GM10266 (cell line): ENCODE data around the gene TMEM38B.

Experiments
- DNase-seq: peaks from one replicate; pipeline ENCODE4 v3.0.0; 2012; ENCODE audit errors: extremely low spot score
- TF ChIP-seq, protein P1 (sequence below): IDR thresholded peaks from 2 replicates; pipeline ENCODE4 v1.5.1; 2012; ENCODE audit warnings: mild to moderate bottlenecking, low read depth; ENCODE audit not compliant: control insufficient read depth, insufficient read depth; ENCODE audit errors: missing control alignments

The TMEM38B gene, protein sequence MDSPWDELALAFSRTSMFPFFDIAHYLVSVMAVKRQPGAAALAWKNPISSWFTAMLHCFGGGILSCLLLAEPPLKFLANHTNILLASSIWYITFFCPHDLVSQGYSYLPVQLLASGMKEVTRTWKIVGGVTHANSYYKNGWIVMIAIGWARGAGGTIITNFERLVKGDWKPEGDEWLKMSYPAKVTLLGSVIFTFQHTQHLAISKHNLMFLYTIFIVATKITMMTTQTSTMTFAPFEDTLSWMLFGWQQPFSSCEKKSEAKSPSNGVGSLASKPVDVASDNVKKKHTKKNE

DNA sequence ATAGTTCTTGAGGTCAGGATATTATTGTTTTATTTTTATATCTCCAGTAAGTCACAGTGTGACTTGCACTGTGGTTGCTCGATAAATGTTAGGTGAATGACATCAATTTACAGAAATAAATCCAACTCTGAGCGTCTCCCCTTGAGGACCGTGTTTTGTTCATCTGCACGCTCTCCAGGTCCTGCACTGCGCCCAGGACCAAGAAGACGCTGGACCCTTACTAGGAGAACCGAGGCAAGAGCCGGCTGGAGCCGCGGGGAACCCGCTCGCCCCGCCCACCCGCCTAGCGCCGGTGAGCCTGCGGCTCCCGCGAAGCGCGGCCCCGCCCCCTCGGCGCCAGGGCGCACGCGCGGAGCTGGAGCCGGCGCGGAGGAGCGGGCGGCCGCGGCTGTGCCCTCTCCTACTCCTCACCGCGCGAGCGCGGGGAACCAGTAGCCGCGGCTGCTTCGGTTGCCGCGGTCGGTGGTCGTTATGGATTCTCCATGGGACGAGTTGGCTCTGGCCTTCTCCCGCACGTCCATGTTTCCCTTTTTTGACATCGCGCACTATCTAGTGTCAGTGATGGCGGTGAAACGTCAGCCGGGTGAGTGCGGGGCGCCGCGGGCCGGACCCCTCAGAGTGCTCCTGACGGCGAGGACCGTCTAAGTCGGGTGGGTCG, at the start of gene TMEM38B:
Gene TMEM38B (plus strand): TSS at position 352 of the 658 bp plus-strand sequence. CDS start 120 bp downstream, at position 472.
- TF ChIP-seq, protein P1, sequence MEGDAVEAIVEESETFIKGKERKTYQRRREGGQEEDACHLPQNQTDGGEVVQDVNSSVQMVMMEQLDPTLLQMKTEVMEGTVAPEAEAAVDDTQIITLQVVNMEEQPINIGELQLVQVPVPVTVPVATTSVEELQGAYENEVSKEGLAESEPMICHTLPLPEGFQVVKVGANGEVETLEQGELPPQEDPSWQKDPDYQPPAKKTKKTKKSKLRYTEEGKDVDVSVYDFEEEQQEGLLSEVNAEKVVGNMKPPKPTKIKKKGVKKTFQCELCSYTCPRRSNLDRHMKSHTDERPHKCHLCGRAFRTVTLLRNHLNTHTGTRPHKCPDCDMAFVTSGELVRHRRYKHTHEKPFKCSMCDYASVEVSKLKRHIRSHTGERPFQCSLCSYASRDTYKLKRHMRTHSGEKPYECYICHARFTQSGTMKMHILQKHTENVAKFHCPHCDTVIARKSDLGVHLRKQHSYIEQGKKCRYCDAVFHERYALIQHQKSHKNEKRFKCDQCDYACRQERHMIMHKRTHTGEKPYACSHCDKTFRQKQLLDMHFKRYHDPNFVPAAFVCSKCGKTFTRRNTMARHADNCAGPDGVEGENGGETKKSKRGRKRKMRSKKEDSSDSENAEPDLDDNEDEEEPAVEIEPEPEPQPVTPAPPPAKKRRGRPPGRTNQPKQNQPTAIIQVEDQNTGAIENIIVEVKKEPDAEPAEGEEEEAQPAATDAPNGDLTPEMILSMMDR = no peak
- DNase-seq = peak; percentile 93

DNA sequence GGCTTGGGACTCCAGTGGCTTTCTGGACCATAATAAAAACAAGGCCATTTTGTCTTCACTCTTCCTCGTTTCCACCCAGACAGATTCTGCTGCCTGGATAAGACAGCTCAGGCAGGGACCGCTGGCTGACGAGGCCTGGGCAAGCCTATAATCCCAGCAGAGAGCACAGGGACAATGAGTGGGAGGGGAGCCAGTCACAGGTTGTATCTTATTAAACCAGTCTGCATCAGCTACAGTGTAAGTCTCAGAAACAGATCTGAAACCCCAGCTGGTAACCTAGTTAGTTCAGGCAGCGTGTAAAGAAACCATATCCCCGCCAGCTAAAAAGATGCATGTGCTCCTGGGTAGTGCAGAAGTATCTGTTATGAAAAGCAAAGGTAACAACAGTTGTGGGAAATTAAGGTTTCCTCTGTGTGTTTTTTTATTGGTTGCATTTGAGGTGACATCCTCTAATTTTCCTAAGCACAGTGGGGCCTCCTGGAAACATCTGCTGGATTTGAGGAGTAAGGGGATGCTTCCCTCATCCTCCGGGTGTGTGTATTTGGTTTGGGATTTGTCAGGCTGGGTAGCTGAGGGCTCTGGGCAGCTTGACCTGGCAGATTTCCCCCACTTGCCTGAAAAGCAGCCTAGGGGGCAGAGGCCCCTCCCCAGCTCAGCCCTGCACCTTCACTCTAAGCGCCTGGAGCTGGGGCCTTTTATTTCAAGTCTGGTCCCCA, 47.3 kb upstream of the TMEM38B start:
- TF ChIP-seq, protein P1 = no peak
- no peak for DNase-seq

DNA sequence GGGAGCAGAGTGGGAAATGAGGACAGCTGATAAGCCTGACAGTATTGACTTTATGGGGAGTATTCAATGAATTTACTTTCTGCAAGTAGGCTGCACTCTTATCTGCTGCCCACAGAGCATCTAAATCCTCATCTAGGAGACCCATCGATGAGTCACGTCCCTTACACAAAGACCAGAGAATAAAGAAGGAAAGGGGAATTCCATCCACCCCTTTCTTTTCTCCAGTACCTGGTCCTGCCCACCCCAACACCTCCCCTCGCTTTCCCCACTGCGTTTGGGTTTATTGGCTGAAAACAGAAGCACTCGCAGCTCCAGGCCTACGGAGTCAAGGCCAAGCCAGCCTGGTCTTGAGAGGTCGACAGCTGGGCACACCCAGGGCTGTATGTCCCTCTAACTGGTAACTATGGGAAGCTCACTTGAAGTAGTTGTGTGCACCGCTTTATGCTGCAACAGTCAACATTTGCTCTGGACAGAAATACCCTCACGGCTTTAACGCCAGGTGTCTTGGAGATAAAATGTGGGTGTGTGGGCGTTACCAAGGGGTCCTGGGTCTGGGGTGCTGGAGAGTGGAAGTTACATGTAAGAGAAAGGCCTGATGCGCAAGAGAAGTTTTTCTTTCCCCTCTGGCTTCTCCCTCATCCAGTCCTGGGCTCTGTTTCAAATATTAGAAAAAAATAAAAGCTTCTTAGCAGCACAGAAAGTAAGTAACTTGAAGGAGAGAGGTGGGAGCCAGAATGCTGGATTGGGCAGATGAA, 46.6 kb upstream of the TMEM38B start:
- DNase-seq = no peak
- TF ChIP-seq, protein P1 = no peak

DNA sequence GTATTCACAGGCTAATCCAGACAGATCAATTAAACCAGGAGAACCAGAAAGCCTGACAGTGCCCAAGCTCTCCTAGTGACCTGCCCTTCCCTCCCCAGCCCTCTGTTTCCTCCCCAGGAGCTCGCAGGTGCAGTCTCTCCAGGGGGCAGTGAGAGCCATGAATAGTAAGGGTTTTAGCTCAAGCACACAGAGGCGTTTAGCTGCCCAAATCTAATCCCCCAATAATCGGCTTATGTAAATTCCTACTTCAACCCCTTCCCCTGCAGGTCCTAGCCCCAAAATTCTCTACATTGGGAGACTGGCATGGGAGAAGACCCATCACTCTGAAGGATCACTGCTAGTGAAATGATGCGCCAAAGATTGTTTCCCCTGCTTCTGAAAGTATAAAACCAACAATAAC, 42.5 kb upstream of the TMEM38B start:
- TF ChIP-seq, protein P1 = no peak
- no peak for DNase-seq

DNA sequence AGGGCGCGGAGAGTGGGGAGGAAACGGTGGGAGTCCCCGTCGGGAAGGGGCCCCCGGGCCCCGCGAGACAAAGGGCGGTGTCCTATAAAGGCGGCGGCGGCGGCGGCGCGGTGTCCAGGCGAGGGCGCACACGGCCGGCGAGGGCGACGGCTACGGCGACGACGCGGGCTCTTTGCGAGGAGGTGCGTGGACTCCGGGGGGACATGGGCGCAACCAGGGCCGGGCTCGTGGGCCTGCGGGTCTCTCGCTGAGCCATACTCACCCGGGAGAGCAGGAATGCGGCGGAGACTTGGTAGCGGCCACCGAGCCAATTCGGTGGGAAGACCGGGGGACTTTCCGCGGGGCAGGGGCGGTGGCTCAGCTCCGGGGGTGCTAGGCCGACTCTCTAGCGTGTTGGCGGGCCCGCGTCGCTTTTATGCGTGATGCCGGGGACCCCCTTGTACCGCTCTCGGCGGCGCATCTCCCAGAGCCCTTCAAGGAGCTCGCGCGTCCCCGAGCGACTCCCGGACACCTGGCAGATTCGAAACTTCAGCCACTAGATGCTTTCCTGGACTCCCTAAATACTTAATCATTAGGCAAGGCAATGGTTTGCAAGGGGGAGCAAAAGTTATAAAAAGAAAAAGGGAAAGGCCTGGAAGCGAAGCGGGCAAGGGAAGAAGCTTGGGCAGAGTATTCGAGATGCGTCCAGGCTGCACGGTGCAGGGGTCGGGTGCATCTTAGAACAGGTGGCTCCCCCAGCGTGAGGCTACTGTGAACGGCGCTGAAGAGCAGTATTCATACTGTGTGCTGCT, 38.0 kb upstream of the TMEM38B start:
- TF ChIP-seq, protein P1 = peak; percentile 69
- peak; percentile 66 for DNase-seq

DNA sequence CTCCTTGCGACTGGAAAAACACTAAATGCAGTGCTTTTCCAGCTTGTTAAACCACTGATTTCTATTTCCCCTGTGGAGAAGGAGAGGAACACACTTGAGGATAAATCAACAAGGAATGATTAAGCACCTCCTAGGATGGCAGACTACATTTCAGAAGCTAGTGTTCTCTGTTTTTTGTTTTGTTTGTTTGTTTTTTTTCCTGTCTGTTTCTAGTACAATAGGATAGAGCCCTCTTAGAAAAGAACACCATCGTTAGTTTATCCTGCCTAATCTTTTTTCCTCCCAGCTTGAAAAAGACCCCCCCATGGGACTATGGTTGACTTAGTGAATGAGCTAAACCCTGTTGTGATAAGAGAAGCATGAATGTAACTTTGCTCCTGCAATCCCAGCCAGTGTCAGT, 36.0 kb upstream of the TMEM38B start:
- DNase-seq = no peak
- TF ChIP-seq, protein P1 = no peak
